HuH-7.5 (cell line): ENCODE results near the gene FXYD6.

Experiments
- DNase-seq: peaks from one replicate; pipeline ENCODE4 v3.0.0; 2011; ENCODE audit warnings: low spot score

Gene FXYD6

DNA sequence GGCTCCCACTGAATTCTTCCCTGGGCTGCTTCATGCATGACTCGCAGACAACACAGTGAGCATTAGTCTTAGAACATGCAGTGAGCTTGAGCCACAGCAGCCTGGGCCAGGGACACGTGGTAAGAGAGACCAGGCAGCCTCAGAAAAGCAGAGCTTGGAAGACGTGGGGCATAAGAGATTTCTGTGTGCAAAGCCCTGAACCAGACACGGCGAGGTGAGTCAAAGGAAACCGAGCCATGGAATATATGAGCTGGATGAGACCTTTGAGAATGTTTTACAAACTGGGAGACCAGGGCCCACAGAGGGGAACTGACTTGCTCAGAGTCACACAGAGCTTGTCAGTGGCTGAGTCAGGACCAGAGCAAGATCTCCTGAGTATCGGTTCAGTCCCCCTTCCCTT, 8.5 kb upstream of the FXYD6 start:
- DNase-seq, result no peak

GRCh38 chr11:117883063-117883462, 6.6 kb upstream of the FXYD6 start:
- DNase-seq, result no peak

- no peak for DNase-seq
Measured at GRCh38 chr11:117882311-117882905, 6.0 kb upstream of the FXYD6 start.

DNA sequence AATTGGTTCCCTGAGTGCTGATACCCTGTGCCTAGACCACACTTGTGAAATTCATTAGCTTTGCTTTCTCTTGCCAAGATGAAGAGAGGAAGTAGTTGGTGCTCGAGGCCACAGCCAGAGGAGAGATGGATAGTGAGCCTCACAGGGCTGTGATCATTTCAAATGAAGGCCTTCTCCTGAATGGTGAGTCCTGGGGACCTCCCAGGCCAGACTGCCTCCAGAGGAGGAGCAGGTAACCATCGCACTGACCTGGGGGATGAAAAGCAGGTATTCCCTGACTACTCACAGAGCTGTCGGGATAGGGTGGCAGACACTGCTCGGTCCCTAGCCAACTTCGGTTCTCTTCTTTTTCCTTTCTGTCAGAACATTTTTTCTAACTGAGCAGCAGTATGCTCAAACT, 4.8 kb upstream of the FXYD6 start:
- no peak for DNase-seq

DNA sequence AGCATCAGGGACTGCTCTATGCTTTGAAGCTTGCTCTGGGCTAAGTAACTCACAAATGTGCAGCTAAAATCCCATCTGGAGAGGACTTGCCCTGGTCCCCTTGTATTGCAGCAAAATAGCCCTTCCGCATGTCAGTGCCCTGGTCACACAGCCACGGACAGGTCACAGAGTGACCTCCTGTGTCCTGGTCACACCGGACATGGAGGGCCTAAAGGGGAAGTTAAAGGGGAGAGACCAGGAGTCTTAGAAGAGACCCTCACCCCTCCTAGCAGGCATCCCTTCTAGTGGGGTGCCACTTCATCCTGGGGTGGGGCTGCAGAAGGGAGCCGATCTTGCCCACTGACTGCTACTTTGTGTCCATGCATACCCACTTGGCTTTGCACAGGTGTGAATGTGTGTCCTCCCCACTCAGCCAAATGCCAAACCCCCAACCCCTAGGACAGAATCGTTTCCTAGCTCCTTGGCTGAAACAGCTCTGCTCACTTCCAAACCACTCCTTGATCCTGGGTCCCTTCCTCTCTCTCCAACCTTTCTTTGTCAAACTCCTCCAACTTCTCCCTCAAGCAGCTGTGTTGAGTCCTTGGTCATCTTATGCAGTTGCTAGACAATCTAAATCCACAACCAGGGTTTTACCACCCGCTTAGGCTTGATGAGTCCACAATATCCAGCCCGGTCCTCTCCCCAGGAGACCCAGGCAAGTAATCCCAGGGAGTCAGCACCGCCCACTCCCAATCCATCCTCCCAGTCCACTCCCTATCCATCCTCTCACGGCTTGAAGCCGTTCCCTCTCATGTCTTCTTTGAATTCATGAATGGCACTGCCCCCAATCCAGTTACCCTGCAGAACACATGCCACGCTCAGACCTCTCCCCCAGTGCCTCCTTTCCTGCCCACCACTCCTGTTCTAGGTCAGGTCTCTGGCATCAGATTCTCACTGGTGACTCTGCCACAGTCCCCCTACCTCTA, 3.3 kb upstream of the FXYD6 start:
- no peak for DNase-seq

GRCh38 chr11:117878939-117879475, 2.5 kb upstream of the FXYD6 start:
- DNase-seq, result no peak

DNA sequence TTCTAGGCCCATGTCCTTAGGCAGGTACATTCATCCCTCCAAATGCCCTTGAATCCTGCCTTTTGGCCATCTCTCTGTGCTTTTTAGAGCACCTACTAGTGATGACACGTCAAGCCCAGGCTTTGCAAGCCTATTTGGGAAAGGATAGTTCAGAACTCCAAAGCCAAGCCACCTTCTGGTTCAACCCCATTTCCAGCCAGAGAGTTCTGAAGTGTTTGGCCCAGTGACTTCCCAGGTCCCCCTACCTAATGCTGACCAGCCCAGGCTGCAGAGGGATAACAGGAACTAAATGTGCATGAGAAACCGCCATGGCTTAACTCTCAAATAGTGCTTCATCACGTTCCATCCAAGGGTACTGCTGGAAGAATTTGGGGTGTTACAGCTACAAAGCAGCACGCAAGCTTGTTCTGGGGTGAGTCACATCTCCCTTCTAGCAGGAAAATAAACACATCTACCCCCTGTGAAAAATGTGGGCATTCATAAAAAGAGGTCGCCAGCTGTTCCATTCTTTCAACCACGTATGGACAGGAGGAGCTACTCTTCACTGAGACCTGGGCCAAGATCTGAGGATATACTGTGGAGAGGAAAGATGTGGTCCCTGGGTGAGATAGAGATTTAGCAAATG, 2.0 kb upstream of the FXYD6 start:
- DNase-seq, result no peak

- no peak for DNase-seq
Measured at GRCh38 chr11:117877120-117877784, 794 bp upstream of the FXYD6 start.

- DNase-seq, result no peak
Measured at GRCh38 chr11:117876059-117876340, 458 bp downstream of the FXYD6 start.

- no peak for DNase-seq
Measured at GRCh38 chr11:117875382-117876058, 938 bp downstream of the FXYD6 start.

- DNase-seq, result no peak
Measured at GRCh38 chr11:117874910-117875381, 1.5 kb downstream of the FXYD6 start.

DNA sequence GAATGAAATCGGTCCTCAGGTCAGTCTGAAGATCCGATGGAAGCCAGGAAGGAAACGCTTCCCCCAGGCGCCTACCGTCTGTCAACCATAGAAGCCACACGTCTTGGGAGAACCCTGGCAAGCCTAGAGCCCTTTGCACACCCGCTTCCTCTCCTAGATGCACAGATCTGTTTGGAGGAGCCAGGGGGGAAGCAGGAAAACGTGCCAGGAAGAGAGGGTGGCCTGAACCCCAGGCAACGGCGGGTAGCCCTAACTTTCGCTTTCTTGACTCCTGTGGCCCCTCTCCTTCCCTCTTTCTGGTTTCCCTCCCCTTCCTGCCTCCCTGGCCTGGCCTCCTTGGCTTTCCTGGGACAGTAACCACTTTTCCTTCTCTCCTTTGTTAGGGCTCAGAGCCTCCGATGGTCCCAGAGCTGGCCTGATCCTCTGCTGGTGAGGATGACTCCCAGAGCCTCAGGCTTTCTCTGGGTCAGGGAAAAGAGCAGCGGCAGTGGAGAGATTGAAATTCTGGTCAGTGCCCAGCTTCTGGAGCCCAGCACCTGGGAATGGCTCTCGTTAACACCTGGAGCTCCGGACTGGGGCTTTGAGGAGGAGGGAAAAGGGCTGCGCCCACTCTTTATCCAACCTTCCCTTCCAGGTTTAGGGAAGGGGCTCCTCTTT, 2.1 kb downstream of the FXYD6 start:
- no peak for DNase-seq

GRCh38 chr11:117873828-117874125, 2.7 kb downstream of the FXYD6 start:
- no peak for DNase-seq

- DNase-seq, result no peak
Measured at GRCh38 chr11:117872975-117873827, 3.3 kb downstream of the FXYD6 start.

DNA sequence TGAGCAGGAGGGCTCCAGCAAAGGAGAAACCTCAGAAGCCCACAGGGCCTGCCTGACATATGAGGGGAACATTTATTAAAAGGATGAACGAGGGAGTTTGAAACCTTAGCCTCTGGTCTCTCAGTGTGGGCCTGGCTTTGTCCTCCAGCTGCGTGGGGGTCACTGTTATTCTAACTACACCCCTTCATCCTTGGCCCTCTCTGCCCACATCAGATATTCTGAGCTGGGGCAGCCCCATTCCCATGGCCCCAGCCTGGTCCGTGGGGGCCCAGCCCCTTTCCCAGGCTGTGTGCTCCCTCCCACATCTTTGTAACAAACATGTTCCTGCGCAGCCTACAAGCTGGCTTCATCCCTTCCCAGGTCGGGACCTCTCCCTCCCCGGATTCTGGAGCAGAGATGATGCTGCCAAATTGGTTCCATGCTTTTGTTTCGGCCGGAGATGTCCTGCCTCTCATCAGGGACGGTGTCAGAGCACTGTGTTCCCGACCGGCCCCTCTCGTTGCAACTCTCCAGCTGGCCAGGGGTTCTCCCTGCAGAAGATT, 4.0 kb downstream of the FXYD6 start:
- no peak for DNase-seq

- DNase-seq, result no peak
Measured at GRCh38 chr11:117871784-117872183, 4.7 kb downstream of the FXYD6 start.

DNA sequence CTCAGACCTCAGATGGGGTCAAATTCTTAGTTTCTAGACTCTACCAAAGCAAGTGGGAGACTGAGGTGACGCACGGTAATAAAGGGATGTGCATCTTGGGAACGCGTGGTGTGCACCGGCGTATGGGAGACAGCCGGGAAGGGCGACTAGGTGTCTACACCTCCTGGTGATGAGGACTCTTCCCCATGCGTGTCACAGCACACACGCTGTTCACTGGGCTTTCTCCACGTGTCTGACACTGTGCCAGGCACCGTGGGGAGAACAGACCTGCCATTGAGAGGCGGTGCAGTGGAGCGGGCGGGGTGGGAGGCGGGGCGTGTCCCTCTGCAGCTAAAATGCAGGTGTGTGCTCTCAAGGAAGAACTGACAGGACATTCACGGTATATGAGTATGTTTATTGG, 5.3 kb downstream of the FXYD6 start:
- DNase-seq, result no peak

- no peak for DNase-seq
Measured at GRCh38 chr11:117870103-117870952, 6.1 kb downstream of the FXYD6 start.

GRCh38 chr11:117869604-117870003, 6.9 kb downstream of the FXYD6 start:
- DNase-seq, result no peak
